ENCODE measurements around the gene PDZRN3. TPM values are rescaled to one million over a fixed set of nuclear protein-coding genes. Genes with fewer than 3 reads are reported as not detected.

Gene PDZRN3
- total RNA-seq, 1 donor from 2014 or later = 21.9 TPM

- no peaks in the 10 kb centered on the region for H3K9me3 Mint-ChIP-seq (ENCODE audit: unreplicated experiment)
- H3K36me3 Mint-ChIP-seq (ENCODE audit: unreplicated experiment) = no peaks in the 10 kb centered on the region
- H3K4me1 Mint-ChIP-seq (ENCODE audit: low read depth, unreplicated experiment) = peaks cover 23% of the 10 kb centered on the region
- H3K27me3 Mint-ChIP-seq (ENCODE audit: unreplicated experiment) = no peaks in the 10 kb centered on the region
- H3K27ac Mint-ChIP-seq (ENCODE audit: unreplicated experiment) = no peak overlapping the region
- no peak overlapping the region for H3K4me3 Mint-ChIP-seq (ENCODE audit: unreplicated experiment)
- no peak for DNase-seq
- TF ChIP-seq, protein P1, sequence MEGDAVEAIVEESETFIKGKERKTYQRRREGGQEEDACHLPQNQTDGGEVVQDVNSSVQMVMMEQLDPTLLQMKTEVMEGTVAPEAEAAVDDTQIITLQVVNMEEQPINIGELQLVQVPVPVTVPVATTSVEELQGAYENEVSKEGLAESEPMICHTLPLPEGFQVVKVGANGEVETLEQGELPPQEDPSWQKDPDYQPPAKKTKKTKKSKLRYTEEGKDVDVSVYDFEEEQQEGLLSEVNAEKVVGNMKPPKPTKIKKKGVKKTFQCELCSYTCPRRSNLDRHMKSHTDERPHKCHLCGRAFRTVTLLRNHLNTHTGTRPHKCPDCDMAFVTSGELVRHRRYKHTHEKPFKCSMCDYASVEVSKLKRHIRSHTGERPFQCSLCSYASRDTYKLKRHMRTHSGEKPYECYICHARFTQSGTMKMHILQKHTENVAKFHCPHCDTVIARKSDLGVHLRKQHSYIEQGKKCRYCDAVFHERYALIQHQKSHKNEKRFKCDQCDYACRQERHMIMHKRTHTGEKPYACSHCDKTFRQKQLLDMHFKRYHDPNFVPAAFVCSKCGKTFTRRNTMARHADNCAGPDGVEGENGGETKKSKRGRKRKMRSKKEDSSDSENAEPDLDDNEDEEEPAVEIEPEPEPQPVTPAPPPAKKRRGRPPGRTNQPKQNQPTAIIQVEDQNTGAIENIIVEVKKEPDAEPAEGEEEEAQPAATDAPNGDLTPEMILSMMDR (IDR thresholded peaks at IDR 0.05; ENCODE audit: partially characterized antibody, unreplicated experiment) = no peak
Observed at GRCh38 chr3:73550032-73550431, 74.7 kb downstream of the PDZRN3 start.

DNA sequence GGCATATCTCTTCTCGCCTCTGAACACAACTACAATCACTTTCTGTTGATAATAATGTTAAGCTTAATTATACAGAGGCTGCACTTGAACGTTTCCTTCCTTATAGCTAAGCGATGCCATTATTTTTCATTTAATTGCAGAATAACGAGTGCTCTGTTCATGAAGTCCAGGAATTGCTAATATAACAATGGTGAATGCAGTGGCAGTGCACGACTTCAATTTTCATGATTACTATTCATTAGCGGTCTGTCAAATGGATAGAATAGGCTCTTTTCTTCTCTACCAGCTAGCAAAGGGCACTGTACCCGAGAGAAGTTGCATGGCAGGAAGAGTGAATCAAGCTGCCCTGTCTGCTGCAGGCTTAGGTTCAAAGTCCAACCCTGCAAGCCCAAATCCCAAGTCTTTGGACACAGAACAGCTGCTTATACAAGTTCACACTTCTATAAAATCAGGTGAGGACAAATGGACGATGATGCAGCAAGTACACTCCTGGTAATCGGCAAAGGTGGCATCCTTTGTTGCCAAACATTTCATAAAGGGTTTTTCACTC lies 75.6 kb downstream of the PDZRN3 start:
- Mint-ChIP-seq H3K36me3 (ENCODE audit: unreplicated experiment) (no peaks in the 10 kb centered on the region), H3K4me3 (ENCODE audit: unreplicated experiment) (no peak overlapping the region), H3K27ac (ENCODE audit: unreplicated experiment) (no peak overlapping the region), H3K27me3 (ENCODE audit: unreplicated experiment) (no peaks in the 10 kb centered on the region), H3K9me3 (ENCODE audit: unreplicated experiment) (no peaks in the 10 kb centered on the region), H3K4me1 (ENCODE audit: low read depth, unreplicated experiment) (peaks cover 23% of the 10 kb centered on the region)
- no peak for DNase-seq
- TF ChIP-seq, protein P1 (IDR thresholded peaks at IDR 0.05; ENCODE audit: partially characterized antibody, unreplicated experiment) = no peak

DNA sequence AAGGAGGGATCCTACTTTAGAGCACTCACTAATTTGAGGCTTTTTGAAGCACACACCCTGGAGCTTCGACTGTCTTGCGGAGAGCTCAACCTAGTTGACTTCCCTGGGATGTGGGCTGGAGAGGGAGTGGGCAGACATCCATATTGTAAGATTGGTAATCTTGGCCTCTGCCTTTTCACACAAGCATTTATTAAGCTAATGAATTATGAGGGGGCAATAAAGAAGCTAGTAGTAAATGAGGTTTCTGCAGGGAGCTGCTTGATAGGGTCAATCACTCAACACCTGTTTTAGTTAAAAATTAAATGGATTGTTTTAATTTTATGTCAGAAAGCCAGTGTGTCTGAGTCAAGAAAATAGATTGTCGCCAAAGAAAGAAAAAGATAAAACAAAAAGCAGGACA lies 76.3 kb downstream of the PDZRN3 start:
- Mint-ChIP-seq H3K9me3 (ENCODE audit: unreplicated experiment) (no peaks in the 10 kb centered on the region), H3K27ac (ENCODE audit: unreplicated experiment) (no peak overlapping the region), H3K27me3 (ENCODE audit: unreplicated experiment) (no peaks in the 10 kb centered on the region), H3K4me3 (ENCODE audit: unreplicated experiment) (no peak overlapping the region), H3K4me1 (ENCODE audit: low read depth, unreplicated experiment) (peaks cover 24% of the 10 kb centered on the region), H3K36me3 (ENCODE audit: unreplicated experiment) (no peaks in the 10 kb centered on the region)
- TF ChIP-seq, protein P1 (IDR thresholded peaks at IDR 0.05; ENCODE audit: partially characterized antibody, unreplicated experiment) = no peak
- DNase-seq = no peak

- Mint-ChIP-seq H3K27me3 (ENCODE audit: unreplicated experiment) (no peaks in the 10 kb centered on the region), H3K4me1 (ENCODE audit: low read depth, unreplicated experiment) (peaks cover 24% of the 10 kb centered on the region), H3K9me3 (ENCODE audit: unreplicated experiment) (no peaks in the 10 kb centered on the region), H3K36me3 (ENCODE audit: unreplicated experiment) (no peaks in the 10 kb centered on the region), H3K27ac (ENCODE audit: unreplicated experiment) (no peak overlapping the region), H3K4me3 (ENCODE audit: unreplicated experiment) (no peak overlapping the region)
- no peak for DNase-seq
- TF ChIP-seq, protein P1 (IDR thresholded peaks at IDR 0.05; ENCODE audit: partially characterized antibody, unreplicated experiment) = no peak
Observed at GRCh38 chr3:73547427-73548248, 77.1 kb downstream of the PDZRN3 start.

DNA sequence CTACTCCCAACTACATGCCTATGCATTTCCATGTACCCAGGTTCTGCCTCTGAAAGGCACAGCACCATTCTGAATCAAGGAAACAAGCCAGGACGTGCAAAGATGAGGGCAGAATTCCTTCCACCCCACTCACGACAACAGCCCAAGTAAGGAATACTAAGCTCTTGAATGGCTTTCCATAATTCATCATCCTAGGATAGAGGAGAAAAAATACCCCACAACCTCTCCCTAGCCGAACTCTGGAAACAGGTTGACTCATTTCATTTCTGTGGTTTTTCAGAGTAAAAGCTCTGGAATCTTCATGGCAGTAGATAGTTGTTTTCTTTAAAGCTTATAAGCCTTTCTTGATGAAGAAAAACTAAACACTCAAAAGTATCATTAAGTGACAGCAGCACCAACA lies 77.8 kb downstream of the PDZRN3 start:
- TF ChIP-seq, protein P1 (IDR thresholded peaks at IDR 0.05; ENCODE audit: partially characterized antibody, unreplicated experiment) = no peak
- H3K9me3 Mint-ChIP-seq (ENCODE audit: unreplicated experiment) = no peaks in the 10 kb centered on the region
- H3K4me3 Mint-ChIP-seq (ENCODE audit: unreplicated experiment) = no peak overlapping the region
- H3K36me3 Mint-ChIP-seq (ENCODE audit: unreplicated experiment) = no peaks in the 10 kb centered on the region
- peaks cover 24% of the 10 kb centered on the region for H3K4me1 Mint-ChIP-seq (ENCODE audit: low read depth, unreplicated experiment)
- H3K27ac Mint-ChIP-seq (ENCODE audit: unreplicated experiment) = no peak overlapping the region
- DNase-seq = no peak
- no peaks in the 10 kb centered on the region for H3K27me3 Mint-ChIP-seq (ENCODE audit: unreplicated experiment)

All from glutamatergic neuron (in vitro differentiated cells).